ENCODE measurements around the gene MBOAT1. TPM values are rescaled to one million over a fixed set of nuclear protein-coding genes. Genes with fewer than 3 reads are reported as not detected.

MBOAT1 gene
- total RNA-seq, 4 donors from 2014 or later = 0.61 to 1.8 (median 1.1) TPM

DNA sequence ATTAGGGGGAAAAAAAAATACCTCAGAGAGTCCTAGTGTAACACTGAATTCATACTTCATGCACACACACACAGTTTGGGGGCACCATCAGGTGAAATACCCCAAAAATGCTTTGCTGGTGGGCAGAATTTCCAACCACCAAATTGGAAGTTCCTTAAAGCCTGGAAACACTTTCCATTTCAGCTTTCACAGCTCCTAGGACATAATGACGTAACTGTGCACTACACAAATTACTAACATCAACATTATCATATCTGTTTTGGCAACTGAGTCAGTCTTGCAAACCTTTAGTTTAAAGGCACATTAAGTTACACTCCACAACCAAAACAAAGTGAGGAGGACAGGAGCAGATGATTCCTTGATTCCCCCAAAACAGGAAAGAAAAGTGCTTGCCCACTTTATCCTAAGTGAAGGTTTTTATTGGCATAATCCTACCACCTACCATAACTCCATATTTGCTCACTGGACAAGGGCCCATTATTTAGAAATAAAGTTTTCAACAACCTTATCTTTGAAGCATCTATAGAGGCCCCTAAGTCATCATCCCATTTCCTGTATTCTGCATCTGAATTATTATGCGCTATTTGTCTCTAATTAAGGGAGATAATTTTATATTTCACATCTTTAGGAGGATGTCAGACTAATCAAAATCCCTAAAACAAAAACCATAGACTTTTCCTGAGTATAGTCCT is 3.4 kb downstream of the MBOAT1 start:
- H3K36me3 ChIP-seq = no peaks in the 10 kb centered on the region
- no peaks in the 10 kb centered on the region for H3K9me3 ChIP-seq
- TF ChIP-seq POLR2A (IDR thresholded peaks at IDR 0.05) (no peak), CTCF (IDR thresholded peaks at IDR 0.05 in 4 of 5, conservative IDR thresholded peaks at IDR 0.05 in 1 of 5) (no peak)
- H3K4me1 ChIP-seq = peaks cover 8% of the 10 kb centered on the region in 2 donors
- DNase-seq = no peak
- no peak overlapping the region for H3K27ac ChIP-seq
- H3K4me3 ChIP-seq = no peak overlapping the region
- no peaks in the 10 kb centered on the region for H3K27me3 ChIP-seq
- in situ Hi-C loops (cut with MboI; ENCODE audit: low sequenced_read_pairs in 4 of 4) (no loop called here), intact Hi-C loops (cut with DNase I; ENCODE audit: low total_unique reads) (no loop called here)
- no peak for ATAC-seq

DNA sequence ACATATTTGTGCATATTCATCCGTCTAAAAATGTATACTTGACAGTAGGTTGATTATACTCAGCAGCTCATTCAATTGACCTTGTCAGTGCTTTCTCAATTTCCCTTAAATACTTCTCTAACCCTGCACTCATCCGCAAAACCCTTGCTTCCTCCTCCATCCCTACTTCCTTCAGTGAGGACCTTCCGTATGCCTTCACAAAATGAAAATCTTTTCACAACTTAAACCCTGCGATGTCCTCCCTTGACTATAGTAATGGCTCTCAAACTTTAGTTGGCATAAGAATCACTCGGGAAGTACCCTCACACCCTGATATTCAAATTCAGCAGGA is 5.2 kb downstream of the MBOAT1 start:
- TF ChIP-seq CTCF (IDR thresholded peaks at IDR 0.05 in 4 of 5, conservative IDR thresholded peaks at IDR 0.05 in 1 of 5) = no peak
- TF ChIP-seq POLR2A (IDR thresholded peaks at IDR 0.05) = no peak
- in situ Hi-C loops (cut with MboI; ENCODE audit: low sequenced_read_pairs in 4 of 4) (no loop called here), intact Hi-C loops (cut with DNase I; ENCODE audit: low total_unique reads) (no loop called here)
- H3K4me3 ChIP-seq = no peak overlapping the region
- ATAC-seq (no peak), DNase-seq (no peak)
- H3K27ac ChIP-seq = no peak overlapping the region
- H3K36me3 ChIP-seq = no peaks in the 10 kb centered on the region
- H3K9me3 ChIP-seq = no peaks in the 10 kb centered on the region
- H3K27me3 ChIP-seq = no peaks in the 10 kb centered on the region
- H3K4me1 ChIP-seq = no peaks in the 10 kb centered on the region

DNA sequence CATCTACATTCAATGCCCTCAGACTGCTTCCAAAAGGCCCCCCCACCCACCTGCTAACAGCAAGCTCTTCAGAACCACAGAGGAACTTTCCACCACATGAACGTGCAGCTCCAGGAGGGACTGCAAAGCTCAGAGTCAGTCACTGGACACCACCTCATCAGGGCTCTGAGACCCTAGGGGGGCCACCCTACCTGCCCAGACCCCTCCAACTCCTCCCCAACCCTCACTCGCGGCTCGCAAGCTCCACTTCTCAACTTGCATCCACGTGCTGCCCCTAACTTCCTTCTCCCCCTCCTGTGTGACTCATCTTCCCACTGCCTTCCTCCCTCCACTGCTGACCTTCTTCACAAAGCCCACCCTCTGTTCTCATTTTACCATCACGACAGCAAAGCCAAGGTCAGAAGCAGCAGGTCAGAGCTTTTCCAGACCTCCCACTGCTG is 6.5 kb downstream of the MBOAT1 start:
- no peak for DNase-seq
- Histone ChIP-seq H3K4me1 (no peaks in the 10 kb centered on the region), H3K9me3 (no peaks in the 10 kb centered on the region), H3K27ac (no peak overlapping the region), H3K4me3 (no peak overlapping the region), H3K27me3 (no peaks in the 10 kb centered on the region), H3K36me3 (no peaks in the 10 kb centered on the region)
- no peak for ATAC-seq
- TF ChIP-seq POLR2A (IDR thresholded peaks at IDR 0.05) (no peak), CTCF (IDR thresholded peaks at IDR 0.05 in 4 of 5, conservative IDR thresholded peaks at IDR 0.05 in 1 of 5) (no peak)
- intact Hi-C loops (cut with DNase I; ENCODE audit: low total_unique reads) (no loop called here), in situ Hi-C loops (cut with MboI; ENCODE audit: low sequenced_read_pairs in 4 of 4) (no loop called here)

DNA sequence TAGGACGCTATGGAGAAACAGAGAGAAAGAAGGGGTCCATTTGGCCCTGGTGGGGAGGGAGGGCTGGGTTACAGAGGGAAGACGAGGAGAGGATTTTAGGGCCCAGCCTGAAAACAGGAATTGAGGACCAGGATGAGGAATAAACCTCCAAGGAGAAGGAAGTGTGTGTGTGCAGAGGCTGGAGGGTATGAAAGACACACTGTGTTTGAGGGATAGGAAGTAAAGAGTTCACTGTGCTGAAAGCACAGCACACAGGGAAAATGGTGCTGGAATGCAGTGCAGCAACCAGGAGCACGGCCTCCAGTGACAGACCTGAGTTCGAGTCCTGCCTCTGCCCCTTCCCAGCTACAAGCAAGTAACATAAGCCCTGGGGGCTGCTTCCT is 7.8 kb downstream of the MBOAT1 start:
- intact Hi-C loops (cut with DNase I; ENCODE audit: low total_unique reads) = no loop called here
- in situ Hi-C loops (cut with MboI; ENCODE audit: low sequenced_read_pairs in 4 of 4) = no loop called here
- peak overlapping the region in 1 of 4 donors; percentile 4 for H3K27ac ChIP-seq
- DNase-seq = no peak
- no peak for ATAC-seq
- no peaks in the 10 kb centered on the region for H3K27me3 ChIP-seq
- no peak for TF ChIP-seq CTCF (IDR thresholded peaks at IDR 0.05 in 4 of 5, conservative IDR thresholded peaks at IDR 0.05 in 1 of 5)
- TF ChIP-seq POLR2A (IDR thresholded peaks at IDR 0.05) = no peak
- no peaks in the 10 kb centered on the region for H3K4me1 ChIP-seq
- H3K9me3 ChIP-seq = no peaks in the 10 kb centered on the region
- H3K36me3 ChIP-seq = no peaks in the 10 kb centered on the region
- no peak overlapping the region for H3K4me3 ChIP-seq

All from gastrocnemius medialis (tissue), 4 donors.